HK-2 (cell line): ENCODE data around the gene MTMR4.
"Not testable (repeated sequence)": the region's sequence is repeated elsewhere in the genome, so short reads cannot be mapped to it uniquely, and the experiment has no call there.

ENCODE experiments used
- DNase-seq: peaks from one replicate; pipeline ENCODE4 v3.0.0-alpha.2; 2018; ENCODE audit not compliant: unreplicated experiment

Gene MTMR4

DNA sequence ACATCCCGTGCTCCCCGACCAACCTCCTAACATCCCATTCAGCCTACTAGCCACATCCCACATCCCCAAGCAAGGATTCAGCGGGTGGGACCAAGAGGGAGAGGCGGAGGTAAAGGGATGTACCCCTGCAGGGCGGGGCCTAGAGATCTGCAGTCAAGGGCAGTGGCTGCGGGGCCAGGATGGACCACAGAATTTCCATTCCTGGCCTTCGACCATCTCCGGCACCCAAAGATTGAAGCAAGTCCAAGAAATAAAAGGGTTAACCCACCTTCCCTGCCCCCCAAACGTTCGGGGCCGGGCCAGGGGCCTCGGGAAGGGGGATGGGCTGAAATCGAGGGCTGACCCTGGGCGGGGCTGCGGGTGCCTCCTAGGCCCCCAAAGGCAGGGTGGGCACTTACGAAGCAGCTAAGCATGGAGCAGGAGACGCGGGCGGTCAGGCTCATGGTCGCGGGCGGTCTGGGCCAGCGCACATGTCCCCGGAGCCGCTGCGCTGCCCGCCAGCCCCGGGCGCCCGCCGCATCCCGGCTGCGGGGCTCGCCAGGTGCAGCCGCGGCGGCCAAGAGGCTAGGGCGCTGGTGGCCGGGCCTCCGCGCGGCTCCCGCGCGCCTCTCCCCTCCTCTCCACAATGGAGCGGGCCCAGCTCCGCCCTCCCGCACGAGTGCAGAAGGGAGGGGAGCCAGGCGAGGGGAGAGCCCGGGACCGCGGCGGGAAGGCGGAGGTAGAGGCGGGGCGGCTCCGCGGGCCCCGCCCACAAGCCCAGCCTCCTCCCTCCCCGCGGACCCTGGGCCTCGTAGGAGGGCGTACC, at the start of gene MTMR4:
Gene MTMR4, minus strand, starts transcription at position 674 of the 805 bp plus-strand sequence. Its CDS starts 231 bp downstream, at position 443.
- peak; percentile 69 for DNase-seq

DNA sequence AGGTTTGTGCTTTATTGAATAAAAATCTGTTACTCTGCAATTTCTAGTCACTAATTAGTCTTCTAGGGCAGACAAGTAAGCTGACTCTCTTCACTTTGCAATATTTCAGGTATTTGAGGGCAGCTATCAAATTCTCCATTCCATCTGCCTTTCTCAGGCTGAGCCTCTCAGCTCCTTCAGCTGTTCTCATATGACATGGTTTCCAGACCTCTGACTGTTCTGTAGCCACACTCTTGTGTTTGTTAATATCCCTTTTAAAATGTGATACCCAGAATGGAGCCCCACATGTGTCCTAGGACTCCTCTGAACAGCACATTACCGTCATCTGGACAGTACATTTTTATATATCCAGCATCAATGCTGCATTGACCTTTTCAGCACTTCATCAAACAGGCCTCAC, 46.1 kb upstream of the MTMR4 start:
- no peak for DNase-seq

DNA sequence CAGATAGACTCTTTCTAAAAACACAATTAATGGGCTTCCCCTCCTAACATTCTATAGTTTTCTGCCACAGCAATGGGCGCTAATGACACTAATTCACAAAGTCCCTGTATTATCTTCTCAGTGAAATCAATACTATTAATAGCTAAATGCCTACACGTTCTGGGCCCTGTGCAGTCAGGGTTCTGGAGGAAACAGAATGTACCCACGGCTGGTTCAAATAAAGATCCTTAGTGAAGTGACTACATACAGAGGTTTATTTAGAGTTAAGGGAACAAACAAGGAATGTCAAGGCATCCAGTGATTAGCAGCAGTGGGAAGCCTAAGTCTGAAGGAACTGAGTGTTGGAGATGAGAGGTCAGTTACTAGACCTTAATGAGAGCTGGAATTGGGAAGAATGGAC, 43.5 kb upstream of the MTMR4 start:
- no peak for DNase-seq

DNA sequence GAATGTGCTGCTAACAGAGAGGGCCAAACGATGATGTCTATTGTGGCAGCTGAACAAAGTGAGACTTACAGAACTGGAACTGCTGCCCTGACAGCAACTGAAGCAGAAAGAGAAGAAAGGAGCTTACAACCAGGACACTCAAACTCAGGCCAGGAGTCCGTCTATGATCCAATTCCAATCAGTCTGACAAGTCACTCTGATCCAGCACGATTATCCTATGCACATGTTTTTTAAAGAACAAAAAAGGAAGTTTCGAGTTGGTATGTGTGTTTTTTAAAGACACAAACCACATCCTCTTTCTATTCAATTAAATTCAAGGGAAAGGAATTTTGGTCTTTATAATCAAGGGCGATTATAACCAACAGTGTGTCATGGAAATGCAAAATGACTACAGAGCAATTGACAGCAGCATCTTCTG, 42.4 kb upstream of the MTMR4 start:
- no peak for DNase-seq

DNA sequence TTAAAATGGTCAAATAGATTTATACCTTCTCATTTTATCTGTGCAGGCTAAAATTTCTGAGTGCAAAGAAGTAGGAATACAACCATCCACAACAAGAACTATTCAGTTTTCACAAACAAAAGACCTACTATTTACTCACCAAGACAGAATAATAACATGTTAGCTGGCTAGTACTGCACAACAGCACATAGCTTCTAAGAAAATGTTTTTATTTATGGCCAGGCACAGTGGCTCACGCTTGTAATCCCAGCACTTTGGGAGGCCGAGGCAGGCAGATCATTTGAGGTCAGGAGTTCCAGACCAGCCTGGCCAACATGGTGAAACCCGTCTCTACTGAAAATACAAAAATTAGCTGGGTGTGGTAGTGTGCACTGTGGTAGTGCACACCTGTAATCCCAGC, 40.7 kb upstream of the MTMR4 start:
- not testable (repeated sequence) for DNase-seq

DNA sequence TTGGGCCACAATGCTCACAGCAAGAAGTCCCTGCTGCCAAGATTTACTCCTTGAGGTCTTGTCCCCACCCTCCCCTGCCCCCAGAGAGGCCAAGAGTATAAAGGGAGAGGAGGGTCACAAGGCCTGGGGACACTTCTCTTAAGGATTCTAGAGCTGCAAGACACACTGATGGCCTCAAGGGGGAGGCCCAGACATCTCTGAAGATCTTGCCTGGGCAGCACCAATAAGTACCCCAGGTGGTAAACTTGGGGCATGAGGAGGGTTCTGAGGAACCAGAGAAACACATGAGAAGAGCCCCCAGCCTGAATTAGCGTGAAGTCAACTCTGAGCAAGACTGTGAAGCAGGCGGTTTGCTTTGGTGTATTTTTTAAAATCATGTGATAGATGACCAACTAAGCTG, 26.8 kb upstream of the MTMR4 start:
- DNase-seq, result no peak

DNA sequence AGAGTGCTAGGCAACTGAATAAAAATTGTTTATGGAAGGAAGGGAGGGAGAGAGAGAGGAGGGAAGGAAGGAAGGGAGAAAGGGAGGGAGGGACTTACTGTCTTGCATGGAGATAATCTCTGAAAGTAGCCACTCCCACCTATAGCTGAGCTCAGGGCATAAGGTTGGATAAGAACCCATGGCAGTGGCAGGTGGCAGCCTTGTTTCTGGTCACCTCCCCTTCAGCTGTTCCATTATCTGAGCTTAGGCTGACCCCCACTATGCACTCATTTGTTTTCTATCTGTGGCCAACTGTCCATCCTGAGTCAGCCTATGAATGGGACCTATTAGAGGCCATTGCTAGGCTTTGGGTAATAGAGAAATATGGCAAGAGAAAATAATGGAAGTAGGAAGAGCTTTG, 25.3 kb upstream of the MTMR4 start:
- DNase-seq, result no peak

DNA sequence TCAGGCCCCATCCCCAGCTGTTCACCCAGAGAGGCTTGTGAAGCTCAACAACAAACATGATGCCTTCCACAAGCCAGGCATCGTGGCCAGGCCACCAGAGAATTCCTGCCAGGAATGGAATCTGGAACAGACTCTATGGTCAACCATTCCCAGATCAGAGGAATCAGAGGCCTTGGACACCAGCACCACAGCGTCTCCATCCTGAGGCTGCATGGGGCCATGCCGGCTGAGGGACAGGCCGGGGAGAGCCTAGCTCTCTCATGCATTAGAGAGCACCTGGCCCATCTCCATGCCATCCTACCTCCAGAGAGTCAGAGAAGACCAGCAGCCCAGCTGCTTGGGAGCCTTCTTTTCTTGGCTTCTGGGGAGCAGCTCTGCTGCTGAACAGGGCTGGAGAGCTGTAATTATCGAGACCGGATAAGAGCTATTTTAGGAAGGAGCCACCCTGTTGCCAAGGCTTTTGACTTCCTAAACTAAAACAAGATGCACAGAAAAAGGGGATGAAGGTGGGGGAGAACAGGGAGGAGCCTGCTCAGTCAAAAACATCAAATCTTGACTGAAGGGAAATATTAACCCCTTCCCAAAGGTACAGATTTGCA, 24.5 kb upstream of the MTMR4 start:
- no peak for DNase-seq

DNA sequence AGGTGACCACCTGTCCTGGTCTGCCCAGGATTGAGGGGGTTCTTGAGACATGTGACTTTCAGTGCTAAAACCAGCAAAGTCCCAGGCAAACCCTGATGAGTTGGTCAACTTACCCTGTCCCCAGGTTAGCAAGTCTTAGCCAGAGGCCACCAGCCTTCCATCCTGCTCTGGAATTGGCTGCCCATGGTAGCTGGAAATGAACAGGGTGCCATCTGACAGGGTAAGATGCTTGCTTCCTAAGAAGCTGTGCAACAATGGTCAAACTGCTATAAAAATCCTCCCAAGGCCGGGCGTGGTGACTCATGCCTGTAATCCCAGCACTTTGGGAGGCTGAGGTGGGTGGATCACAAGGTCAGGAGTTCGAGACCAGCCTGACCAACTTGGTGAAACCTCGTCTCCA, 22.8 kb upstream of the MTMR4 start:
- no peak for DNase-seq

DNA sequence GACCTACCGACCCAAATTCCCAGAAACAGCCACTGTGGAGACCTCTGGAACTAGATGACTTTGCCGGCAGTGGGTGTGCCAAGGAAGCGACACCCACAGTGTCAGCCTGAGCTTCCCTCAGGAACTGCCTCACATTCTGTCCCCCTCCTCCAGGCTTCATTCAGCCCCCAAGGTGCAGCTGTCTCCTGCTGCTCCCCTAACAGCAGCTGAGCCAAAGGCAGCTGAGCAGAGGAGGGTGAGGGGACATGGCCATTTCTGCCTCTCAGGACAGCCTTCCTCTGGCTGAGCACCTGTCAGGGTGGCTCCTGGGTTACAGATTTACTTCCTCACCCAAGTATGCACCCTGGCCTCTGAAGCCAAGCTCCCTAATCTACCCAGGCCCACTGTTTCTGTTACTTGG, 22.1 kb upstream of the MTMR4 start:
- DNase-seq, result no peak

DNA sequence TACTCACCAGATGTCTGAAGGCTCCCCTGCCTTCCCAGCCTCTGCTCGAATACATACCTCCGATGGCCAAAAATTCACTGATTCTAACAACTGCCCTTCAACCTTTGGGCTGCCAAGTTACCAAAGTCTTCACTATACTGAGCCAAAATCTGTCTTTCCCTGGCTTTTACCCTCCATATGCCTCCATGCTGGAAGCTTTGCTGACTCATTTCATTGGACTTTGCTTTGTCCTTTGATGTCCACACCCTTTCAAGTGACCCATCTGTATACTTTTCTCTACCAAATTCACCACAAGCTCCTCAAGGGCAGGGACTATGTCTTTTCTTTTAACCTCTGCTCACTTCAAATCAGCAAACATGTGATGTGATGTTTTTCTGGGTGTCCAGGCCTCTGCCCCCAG, 21.0 kb upstream of the MTMR4 start:
- no peak for DNase-seq

DNA sequence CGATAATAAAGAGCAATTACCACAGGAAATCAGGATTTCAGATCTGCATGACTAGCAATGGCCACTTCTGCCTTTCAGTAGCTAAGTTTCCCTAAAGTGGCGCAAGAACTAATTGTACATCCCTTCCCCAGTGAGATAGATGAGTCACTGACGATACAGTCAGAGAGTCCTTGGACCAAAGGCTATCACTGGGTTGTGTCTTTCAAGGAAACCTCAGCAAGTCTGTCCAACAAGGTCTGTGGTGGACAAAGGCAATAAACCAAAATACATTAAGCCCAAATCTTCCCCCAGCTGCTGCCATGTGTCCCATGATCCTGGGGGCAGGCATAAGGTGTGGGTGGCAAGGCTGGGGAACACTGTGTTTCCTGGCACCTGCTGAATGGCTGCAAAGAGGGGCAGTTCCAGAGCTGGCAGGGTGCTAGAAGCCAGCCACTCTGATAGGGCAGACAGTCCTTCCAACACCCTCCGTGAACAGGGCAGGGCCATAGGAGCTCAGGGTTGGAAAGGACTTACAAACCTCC, 20.5 kb upstream of the MTMR4 start:
- DNase-seq, result no peak

DNA sequence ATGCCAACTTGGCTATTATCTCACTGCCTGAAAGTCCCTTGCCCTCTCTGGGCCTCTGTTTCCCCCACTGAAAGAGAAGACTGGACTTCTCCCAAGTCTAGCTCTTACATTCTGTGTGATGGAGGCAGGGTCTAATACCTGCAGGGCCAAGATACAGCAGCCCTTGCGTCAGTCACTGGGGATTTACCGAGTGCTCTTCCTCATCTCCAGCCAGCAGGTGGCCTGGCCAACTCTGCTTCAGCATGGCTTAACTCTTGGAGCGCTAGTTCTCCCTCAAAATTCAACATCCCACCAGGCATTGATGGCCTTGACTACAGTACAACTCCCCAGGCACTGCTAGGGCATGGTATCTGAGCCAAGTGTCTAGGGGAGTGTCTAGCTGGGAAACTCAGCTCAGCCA, 19.9 kb upstream of the MTMR4 start:
- DNase-seq, result no peak

DNA sequence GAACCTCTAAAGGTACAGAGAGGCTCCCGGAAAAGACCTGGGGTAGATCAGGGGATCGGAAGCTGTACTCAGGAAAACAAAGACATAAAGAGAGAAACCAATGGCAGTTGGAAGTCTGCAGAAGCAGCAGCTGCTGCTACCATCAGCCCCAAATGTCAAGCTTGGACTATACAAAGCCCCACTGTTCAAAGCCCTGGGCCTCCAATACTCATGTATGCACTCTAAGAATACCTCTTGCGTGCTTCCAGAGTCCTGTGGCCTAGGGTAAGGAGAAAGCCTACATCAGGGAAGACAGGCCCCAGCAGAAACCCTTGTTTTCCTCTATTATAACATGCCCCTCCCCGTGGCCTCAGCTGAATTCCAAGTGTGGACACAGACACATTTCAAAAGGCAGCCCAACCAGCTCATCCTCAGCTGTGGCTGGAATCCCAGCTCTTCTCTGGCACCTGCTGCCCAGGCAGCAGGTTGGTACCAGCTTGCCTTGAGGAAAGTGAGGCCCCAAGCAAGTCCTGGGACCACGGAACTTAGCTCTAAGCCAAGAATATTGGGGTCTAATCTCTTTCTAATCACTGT, 19.3 kb upstream of the MTMR4 start:
- no peak for DNase-seq

DNA sequence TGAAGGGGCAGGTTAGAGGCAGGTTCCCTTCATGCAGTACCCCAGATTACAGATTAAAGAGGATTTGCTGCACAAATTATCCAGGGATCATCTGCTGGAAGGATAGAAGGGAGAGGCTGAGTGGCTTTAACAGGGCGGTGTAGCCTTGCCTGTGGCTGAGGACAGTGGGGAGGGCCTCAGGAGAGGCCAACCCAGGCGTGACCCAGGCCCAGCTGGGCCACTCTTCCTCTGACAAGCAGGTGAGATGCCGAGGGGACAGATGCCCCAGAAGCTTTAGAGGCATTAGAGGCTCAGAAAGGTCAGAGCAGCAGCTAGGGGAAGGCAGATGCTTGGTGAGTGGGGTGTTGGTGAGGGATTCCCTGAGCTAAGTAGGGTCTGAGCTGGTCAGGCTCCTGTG, 18.1 kb upstream of the MTMR4 start:
- no peak for DNase-seq

DNA sequence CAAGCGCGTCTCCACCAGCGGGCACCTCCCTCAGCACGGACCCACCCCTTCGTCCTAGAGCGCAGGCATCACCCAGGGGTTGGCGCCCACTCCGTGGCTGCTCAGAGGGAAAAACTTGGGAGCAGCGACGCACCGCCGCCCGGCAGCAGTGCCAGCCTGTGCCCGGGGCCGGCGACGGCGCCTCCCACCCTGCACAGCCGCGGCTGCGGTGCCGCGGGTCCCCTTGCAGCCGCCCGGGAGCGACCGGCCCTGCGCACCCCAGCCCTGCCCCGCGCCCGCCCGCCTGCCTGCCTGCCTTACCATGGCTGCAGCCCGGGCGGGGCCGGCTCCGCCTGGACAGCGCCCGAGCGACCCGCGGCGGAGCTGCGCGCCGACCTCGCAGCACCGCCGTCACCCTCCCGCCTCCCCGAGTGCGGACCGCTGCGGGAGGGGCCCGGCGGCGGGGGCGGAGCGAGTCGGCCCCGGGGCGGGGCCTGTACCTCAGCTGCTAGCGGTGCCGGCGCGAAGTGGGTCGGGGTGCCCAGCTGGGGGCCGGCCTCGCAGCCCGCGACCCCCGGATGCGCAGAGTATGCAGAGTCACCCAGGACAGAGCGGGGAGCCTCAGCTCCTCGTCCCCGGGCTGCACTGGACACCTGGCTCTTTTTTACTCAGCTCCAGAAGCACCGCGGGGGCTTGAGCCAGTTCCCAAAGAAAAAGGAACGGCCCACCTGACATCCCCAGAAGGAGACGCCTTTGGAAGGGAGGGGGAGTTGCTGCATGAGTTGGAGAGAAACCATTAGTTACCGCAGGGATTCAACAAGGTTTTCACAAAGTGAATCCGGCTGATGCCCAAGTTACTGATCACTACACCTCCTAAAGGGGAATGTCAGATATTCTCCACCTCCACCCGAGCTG, 17.5 kb upstream of the MTMR4 start:
- peak; percentile 35 for DNase-seq

DNA sequence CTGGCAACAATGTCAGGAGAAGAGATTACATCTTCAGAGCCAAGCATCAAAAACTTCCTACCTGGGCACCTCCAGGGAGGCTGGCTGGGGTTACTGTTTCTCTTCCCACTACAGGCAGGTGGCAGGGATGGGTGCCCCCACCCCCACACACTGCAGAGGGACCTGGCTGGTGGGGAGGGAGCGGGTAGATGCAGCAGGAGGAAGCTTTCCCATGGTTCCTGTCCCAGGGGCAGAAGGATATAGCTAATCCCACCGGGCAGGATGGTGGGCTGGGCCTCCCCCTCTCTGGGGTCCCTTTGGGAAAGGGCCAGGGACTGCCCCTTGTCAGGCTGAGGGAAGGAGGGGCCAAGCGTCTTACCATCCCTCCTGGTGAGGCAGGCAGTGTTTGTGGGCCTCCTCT, 16.7 kb upstream of the MTMR4 start:
- DNase-seq, result no peak

DNA sequence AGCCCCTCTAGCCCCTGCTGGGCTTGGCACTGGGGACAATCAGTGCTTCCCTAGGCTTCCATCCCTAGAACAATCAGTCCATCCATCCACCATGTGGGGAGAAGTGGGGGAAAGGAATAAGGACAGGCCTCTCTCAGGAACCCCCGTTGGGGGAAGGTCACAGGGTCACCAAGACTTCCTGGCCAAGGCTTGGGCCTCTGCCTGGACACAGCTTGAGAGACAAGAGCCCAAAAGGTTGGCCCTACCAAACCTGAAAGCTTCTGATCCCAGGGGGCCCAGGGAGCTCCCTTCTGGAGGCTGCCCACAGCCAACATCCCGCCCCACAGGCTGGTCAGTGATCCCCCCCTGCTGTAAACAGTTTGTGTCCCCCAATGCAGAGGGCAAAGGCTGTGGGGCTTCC, 16.2 kb upstream of the MTMR4 start:
- DNase-seq, result no peak

DNA sequence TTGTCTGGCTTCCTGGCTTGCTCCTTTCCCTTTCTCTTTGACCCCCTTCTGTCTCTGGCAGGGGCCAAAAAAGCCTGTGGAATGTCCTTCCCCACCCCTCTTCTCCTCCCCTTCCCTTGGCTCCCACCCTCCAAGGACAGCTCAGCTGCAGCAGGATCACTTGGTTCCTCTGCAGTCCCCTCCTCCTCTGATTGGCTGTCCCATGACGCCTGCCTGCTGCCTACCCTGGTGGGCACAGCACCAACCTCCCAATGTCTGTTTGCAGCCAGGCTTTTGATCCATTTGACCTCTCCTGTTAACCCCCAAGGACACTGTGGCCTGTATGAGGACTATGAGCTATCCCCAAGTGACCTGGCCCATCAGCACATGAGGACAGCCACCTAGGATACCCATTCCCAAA, 14.8 kb upstream of the MTMR4 start:
- no peak for DNase-seq

DNA sequence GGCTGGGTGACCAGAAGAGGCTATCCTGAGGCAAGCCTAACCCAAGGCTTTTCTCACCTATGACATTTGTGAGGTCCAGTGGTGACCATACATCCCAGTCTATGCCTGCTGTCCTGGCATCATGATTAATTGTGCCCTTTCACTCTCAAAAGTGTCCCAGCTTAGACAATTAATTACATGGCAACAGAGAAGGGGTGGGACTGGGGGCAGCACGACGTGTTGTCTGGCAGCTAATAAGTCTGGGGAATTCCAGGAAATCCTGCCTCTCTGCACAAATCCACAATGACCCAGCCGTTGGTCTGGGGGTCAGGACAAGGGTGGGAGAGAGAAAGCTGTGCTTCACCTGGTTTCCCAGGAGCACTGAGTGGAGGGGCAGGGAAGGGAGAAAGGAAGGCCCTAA, 14.0 kb upstream of the MTMR4 start:
- no peak for DNase-seq

DNA sequence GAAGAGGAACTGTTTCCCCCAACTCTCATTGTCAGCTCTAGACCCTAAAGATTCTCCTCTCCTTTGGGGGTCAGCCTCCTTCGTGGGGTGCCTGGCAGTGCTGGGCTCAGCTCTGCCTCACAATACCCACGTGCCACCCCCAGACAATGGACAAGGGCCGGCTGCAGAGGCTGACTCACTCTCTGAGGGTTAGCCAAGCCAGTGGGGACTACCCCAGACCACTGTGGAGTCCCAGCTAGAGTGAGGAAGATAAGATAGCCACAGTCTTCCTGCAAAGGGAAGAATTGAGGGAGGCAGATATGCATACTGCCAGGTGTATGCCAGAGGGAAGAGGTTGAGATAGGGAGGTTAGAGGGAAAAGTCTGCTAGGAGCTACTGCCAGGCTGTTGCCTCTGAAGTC, 13.5 kb upstream of the MTMR4 start:
- DNase-seq, result peak; percentile 41

DNA sequence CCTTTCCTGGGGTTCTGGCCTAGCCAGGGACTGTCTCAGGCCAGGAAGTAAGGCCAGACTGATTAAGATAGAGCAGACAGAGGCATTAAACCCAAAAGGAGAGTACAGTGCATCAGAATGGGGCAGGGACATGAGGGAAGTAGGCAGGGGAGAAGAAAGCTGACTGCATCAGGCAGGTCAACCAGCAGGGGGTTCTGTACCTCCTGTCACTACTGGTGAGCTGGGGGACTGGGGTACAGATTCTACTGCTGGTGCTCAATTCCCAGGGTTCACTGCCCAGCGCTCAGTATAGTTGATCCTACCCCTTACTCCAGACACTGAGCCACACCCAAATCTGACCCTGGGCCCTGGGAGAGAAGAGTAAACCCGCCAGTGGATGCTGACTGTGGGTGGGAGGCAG, 12.9 kb upstream of the MTMR4 start:
- DNase-seq, result no peak
